Activated T-cell treated with anti-CD3 and anti-CD28 coated beads, Interleukin-2, amount 50 U/mL, for 72 hours (primary cell): Measurements from ENCODE around the gene RRM1. TPM values are rescaled to one million over a fixed set of nuclear protein-coding genes. Genes with fewer than 3 reads are reported as not detected.
"Not testable (repeated sequence)": the region's sequence is repeated elsewhere in the genome, so short reads cannot be mapped to it uniquely, and the experiment has no call there.

ENCODE experiments used
- ATAC-seq, 2 donors: fragments of 150-1000 bp; cut with Tn5 transposase; replicated peaks in 1 of 2; 2 replicates each; pipeline ENCODE4 v1.10.0; 2021; ENCODE audit warnings: moderate library complexity in 2 of 2, mild to moderate bottlenecking in 1 of 2
- DNase-seq, 2 donors: peaks; one replicate each; pipeline ENCODE4 v3.0.0; 2021 to 2022; ENCODE audit warnings: mixed read lengths in 1 of 2
- H3K27ac Mint-ChIP-seq: one replicate; pipeline ENCODE4 v1.8.0; 2022; ENCODE audit warnings: mild to moderate bottlenecking, moderate library complexity, mixed read lengths
- H3K27me3 Mint-ChIP-seq: one replicate; pipeline ENCODE4 v1.8.0; 2022; ENCODE audit warnings: low read depth, mixed read lengths
- H3K36me3 Mint-ChIP-seq, 2 donors: one replicate each; pipeline ENCODE4 v1.8.0; 2022; ENCODE audit warnings: mixed read lengths in 2 of 2, mild to moderate bottlenecking in 1 of 2; ENCODE audit not compliant: insufficient read depth in 2 of 2
- H3K4me1 Mint-ChIP-seq: one replicate; pipeline ENCODE4 v1.8.0; 2022; ENCODE audit warnings: low read depth, mixed read lengths
- H3K4me3 Mint-ChIP-seq, 2 donors: one replicate each; pipeline ENCODE4 v1.8.0; 2022; ENCODE audit warnings: mild to moderate bottlenecking in 2 of 2, mixed read lengths in 2 of 2, moderate library complexity in 2 of 2
- H3K9me3 Mint-ChIP-seq, 2 donors: one replicate each; pipeline ENCODE4 v1.8.0; 2022; ENCODE audit warnings: mixed read lengths in 2 of 2
- total RNA-seq, 2 donors: library from RNA; stranded (reverse); gene quantifications; one replicate each; pipeline ENCODE4 v1.2.3, GENCODE V29; 2022

RRM1 gene
- total RNA-seq: 100 to 1,000 TPM; 166 to 189 TPM

DNA sequence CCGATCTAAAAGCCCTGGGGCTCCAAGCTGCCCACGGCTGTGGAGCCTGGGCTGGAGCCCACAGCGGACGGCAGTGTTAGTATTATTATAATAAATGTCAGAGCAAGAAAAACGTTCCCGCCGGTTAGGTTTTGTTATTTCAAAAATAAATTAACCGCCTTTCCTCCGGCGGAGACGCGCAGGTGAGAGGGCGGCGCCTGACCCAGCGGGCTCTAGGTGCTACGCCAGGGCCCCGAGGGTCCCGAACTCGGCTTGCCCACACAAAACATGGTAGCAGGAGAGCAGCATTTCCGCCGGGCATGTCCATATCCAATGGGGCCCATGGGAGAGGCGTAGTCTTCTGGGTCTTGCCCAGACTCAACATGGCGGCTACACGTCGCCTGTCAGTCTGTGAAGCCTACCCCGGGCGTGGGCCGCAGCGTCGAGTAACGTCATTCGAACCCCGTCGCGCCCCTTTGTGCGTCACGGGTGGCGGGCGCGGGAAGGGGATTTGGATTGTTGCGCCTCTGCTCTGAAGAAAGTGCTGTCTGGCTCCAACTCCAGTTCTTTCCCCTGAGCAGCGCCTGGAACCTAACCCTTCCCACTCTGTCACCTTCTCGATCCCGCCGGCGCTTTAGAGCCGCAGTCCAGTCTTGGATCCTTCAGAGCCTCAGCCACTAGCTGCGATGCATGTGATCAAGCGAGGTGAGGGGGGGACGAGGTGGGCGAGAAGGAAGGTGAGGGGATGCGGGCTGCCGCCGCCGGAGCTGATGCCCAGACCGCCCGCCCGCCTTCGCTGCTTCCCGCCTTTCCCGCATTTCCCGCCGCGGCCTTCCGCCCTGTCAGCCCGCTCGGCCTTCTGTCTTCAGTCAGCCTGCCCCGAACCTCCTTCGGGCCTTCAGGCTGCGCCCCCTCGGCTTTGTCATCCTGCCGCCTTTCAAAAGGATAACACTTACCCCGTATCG, at the start of gene RRM1:
RRM1 (plus strand) TSS at position 452 of the 944 bp plus-strand sequence; CDS start at position 666, 214 bp downstream.
- DNase-seq: peak; percentile 94 to 95
- H3K4me1 Mint-ChIP-seq: peaks cover 83% of the 10 kb centered on the region
- peaks cover 13 to 15% of the 10 kb centered on the region in 2 donors for H3K36me3 Mint-ChIP-seq
- H3K4me3 Mint-ChIP-seq: peak within 1 kb of the TSS; percentile 91 to 98
- peak; percentile 96 to 97 for ATAC-seq
- peak within 1 kb of the TSS; percentile 90 for H3K27ac Mint-ChIP-seq
- no peaks in the 10 kb centered on the region for H3K27me3 Mint-ChIP-seq
- H3K9me3 Mint-ChIP-seq: no peaks in the 10 kb centered on the region

GRCh38 chr11:4044976-4045646, 49.5 kb upstream of the RRM1 start:
- no peaks in the 10 kb centered on the region for H3K27me3 Mint-ChIP-seq
- H3K9me3 Mint-ChIP-seq: no peaks in the 10 kb centered on the region
- ATAC-seq (no peak), DNase-seq (no peak)
- H3K4me1 Mint-ChIP-seq: peaks cover 23% of the 10 kb centered on the region
- peak overlapping the region; percentile 22 for H3K27ac Mint-ChIP-seq
- no peak overlapping the region for H3K4me3 Mint-ChIP-seq
- peaks cover 2 to 5% of the 10 kb centered on the region in 2 donors for H3K36me3 Mint-ChIP-seq

GRCh38 chr11:4048340-4048739, 46.3 kb upstream of the RRM1 start:
- Mint-ChIP-seq H3K9me3 (peaks cover 2 to 3% of the 10 kb centered on the region in 2 donors), H3K4me3 (no peak overlapping the region)
- no peak for ATAC-seq

DNA sequence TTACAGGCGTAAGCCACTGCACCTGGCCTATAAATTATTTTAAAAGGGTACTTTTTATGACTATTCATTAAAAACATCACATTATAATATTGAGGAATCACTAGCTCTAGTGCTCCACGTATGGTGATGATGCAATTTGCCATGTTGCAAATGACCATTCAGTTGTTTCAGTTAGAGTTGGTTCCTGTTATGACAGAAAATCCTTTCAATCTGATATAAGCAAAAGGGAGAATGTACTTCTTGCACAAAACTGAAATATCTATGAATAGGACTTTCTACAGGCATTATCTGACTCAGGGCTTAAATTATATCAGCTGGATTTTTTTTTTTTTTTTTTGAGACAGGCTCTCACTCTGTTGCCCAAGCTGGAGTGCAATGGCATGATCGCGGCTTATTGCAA, 45.6 kb upstream of the RRM1 start:
- H3K36me3 Mint-ChIP-seq: peaks cover 7 to 11% of the 10 kb centered on the region in 2 donors
- no peaks in the 10 kb centered on the region for H3K27me3 Mint-ChIP-seq
- H3K4me1 Mint-ChIP-seq: peaks cover 23% of the 10 kb centered on the region
- H3K9me3 Mint-ChIP-seq: peaks cover 2 to 3% of the 10 kb centered on the region in 2 donors
- ATAC-seq (peak in 1 of 2 donors; percentile 67), DNase-seq (no peak)
- H3K27ac Mint-ChIP-seq: no peak overlapping the region
- H3K4me3 Mint-ChIP-seq: no peak overlapping the region

More at GRCh38 chr11:4048340-4048739, 46.3 kb upstream of the RRM1 start:
- H3K36me3 Mint-ChIP-seq: peaks cover 7 to 11% of the 10 kb centered on the region in 2 donors
- peaks cover 23% of the 10 kb centered on the region for H3K4me1 Mint-ChIP-seq
- H3K27me3 Mint-ChIP-seq: no peaks in the 10 kb centered on the region
- H3K27ac Mint-ChIP-seq: no peak overlapping the region
- DNase-seq: no peak

- Mint-ChIP-seq H3K36me3 (peaks cover 7 to 11% of the 10 kb centered on the region in 2 donors), H3K4me3 (no peak overlapping the region), H3K27ac (no peak overlapping the region), H3K9me3 (peaks cover 2 to 3% of the 10 kb centered on the region in 2 donors), H3K27me3 (no peaks in the 10 kb centered on the region), H3K4me1 (peaks cover 23% of the 10 kb centered on the region)
- ATAC-seq: no peak
- DNase-seq: no peak
Measured at GRCh38 chr11:4050138-4050537, 44.5 kb upstream of the RRM1 start.

DNA sequence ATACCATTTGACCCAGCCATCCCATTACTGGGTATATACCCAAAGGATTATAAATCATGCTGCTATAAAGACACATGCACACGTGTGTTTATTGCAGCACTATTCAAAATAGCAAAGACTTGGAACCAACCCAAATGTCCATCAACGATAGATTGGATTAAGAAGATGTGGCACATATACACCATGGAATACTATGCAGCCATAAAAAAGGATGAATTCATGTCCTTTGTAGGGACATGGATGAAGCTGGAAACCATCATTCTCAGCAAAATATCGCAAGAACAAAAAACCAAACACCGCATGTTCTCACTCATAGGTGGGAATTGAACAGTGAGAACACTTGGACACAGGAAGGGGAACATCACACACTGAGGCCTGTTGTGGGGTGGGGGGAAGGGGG, 41.4 kb upstream of the RRM1 start:
- peaks cover 24% of the 10 kb centered on the region for H3K4me1 Mint-ChIP-seq
- not testable (repeated sequence) for H3K27me3 Mint-ChIP-seq, ATAC-seq, DNase-seq, H3K9me3 Mint-ChIP-seq, H3K4me3 Mint-ChIP-seq, H3K27ac Mint-ChIP-seq
- peaks cover 10 to 13% of the 10 kb centered on the region in 2 donors for H3K36me3 Mint-ChIP-seq

DNA sequence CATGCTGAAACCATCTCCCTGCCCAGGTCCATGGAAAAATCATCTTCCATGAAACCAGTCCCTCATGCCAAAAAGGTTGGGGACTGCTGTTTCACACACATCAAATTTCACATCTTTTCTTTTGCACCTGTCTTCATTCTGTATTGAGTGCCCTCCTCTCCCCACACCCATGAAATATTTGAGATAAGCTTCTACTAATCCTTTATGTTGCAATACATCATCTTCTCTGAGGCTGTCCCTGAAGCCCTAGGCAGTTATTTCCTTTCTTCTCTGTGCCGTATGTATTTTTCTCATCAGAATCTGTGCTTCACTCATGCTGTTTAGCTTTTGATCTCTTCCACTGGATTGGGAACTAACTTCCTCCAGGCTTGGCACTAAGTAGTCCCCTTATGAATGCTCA, 40.0 kb upstream of the RRM1 start:
- ATAC-seq (no peak), DNase-seq (no peak)
- H3K4me1 Mint-ChIP-seq: peaks cover 28% of the 10 kb centered on the region
- no peak overlapping the region for H3K4me3 Mint-ChIP-seq
- no peaks in the 10 kb centered on the region for H3K27me3 Mint-ChIP-seq
- no peak overlapping the region for H3K27ac Mint-ChIP-seq
- H3K36me3 Mint-ChIP-seq: peaks cover 11 to 23% of the 10 kb centered on the region in 2 donors
- H3K9me3 Mint-ChIP-seq: peaks cover 2 to 3% of the 10 kb centered on the region in 2 donors

- peaks cover 7 to 17% of the 10 kb centered on the region in 2 donors for H3K36me3 Mint-ChIP-seq
- H3K4me3 Mint-ChIP-seq: no peak overlapping the region
- no peak overlapping the region for H3K27ac Mint-ChIP-seq
- H3K27me3 Mint-ChIP-seq: no peaks in the 10 kb centered on the region
- H3K4me1 Mint-ChIP-seq: peaks cover 31% of the 10 kb centered on the region
- H3K9me3 Mint-ChIP-seq: no peaks in the 10 kb centered on the region
- ATAC-seq: no peak
- no peak for DNase-seq
Measured at GRCh38 chr11:4059424-4059823, 35.2 kb upstream of the RRM1 start.

- peaks cover 7 to 17% of the 10 kb centered on the region in 2 donors for H3K36me3 Mint-ChIP-seq
- DNase-seq (no peak), ATAC-seq (no peak)
- H3K9me3 Mint-ChIP-seq: no peaks in the 10 kb centered on the region
- peaks cover 41% of the 10 kb centered on the region for H3K4me1 Mint-ChIP-seq
- H3K27me3 Mint-ChIP-seq: no peaks in the 10 kb centered on the region
- no peak overlapping the region for H3K4me3 Mint-ChIP-seq
- no peak overlapping the region for H3K27ac Mint-ChIP-seq
Measured at GRCh38 chr11:4060182-4060923, 34.2 kb upstream of the RRM1 start.

DNA sequence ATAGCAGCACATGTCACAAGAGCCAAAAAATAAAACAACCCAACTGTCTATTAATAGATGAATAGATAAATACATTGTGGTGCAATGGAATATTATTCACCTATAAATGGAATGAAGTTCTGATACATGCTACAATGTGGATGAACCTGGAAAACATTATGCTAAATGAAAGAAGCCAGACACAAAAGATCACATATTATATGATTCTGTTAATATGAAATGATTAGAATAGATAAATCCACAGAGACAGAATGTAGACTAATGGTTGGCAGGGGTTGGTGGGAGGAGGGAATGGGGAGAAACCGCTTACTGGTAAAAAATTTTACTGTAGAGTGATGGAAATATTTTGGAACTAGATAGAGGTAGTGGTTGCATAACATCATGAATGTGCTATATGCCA, 32.9 kb upstream of the RRM1 start:
- no peaks in the 10 kb centered on the region for H3K27me3 Mint-ChIP-seq
- no peak for DNase-seq
- H3K36me3 Mint-ChIP-seq: peaks cover 7 to 15% of the 10 kb centered on the region in 2 donors
- peaks cover 48% of the 10 kb centered on the region for H3K4me1 Mint-ChIP-seq
- no peaks in the 10 kb centered on the region for H3K9me3 Mint-ChIP-seq
- H3K27ac Mint-ChIP-seq: no peak overlapping the region
- H3K4me3 Mint-ChIP-seq: no peak overlapping the region
- no peak for ATAC-seq

- Mint-ChIP-seq H3K36me3 (peaks cover 4 to 20% of the 10 kb centered on the region in 2 donors), H3K9me3 (no peaks in the 10 kb centered on the region), H3K4me3 (no peak overlapping the region), H3K27me3 (no peaks in the 10 kb centered on the region), H3K27ac (no peak overlapping the region), H3K4me1 (peaks cover 46% of the 10 kb centered on the region)
- no peak for DNase-seq
- ATAC-seq: no peak
Measured at GRCh38 chr11:4063348-4063747, 31.3 kb upstream of the RRM1 start.

- H3K27ac Mint-ChIP-seq: peak overlapping the region; percentile 49
- DNase-seq (no peak), ATAC-seq (peak; percentile 24 to 45)
- no peaks in the 10 kb centered on the region for H3K9me3 Mint-ChIP-seq
- H3K36me3 Mint-ChIP-seq: peaks cover 3 to 12% of the 10 kb centered on the region in 2 donors
- no peaks in the 10 kb centered on the region for H3K27me3 Mint-ChIP-seq
- no peak overlapping the region for H3K4me3 Mint-ChIP-seq
- H3K4me1 Mint-ChIP-seq: peaks cover 48% of the 10 kb centered on the region
Measured at GRCh38 chr11:4064278-4064955, 30.2 kb upstream of the RRM1 start.
